ACC112 (cell line): Measurements from ENCODE around the gene TRPV3.

Experiments used
- H2AFZ ChIP-seq: fragments of 200-600 bp; sonication (generic); one replicate; pipeline ENCODE4 v1.6.0; 2017; ENCODE audit warnings: antibody characterized with exemption, low read length; ENCODE audit not compliant: unreplicated experiment
- H3K27ac ChIP-seq: fragments of 200-600 bp; sonication (generic); 2 replicates; pipeline ENCODE4 v1.5.1; 2014; ENCODE audit warnings: low read depth, mild to moderate bottlenecking, antibody characterized with exemption, low read length, moderate library complexity
- H3K27me3 ChIP-seq: fragments of 200-600 bp; sonication (generic); 2 replicates; pipeline ENCODE4 v1.6.1; 2014; ENCODE audit warnings: mild to moderate bottlenecking, antibody characterized with exemption, low read length, moderate library complexity, mixed read lengths; ENCODE audit not compliant: insufficient read depth
- H3K36me3 ChIP-seq: fragments of 200-600 bp; sonication (generic); 2 replicates; pipeline ENCODE4 v1.6.1; 2016; ENCODE audit warnings: mild to moderate bottlenecking, antibody characterized with exemption, low read length, moderate library complexity, mixed read lengths; ENCODE audit not compliant: insufficient read depth
- H3K4me1 ChIP-seq: fragments of 200-600 bp; sonication (generic); one replicate; pipeline ENCODE4 v1.6.1; 2016; ENCODE audit warnings: low read length, mixed read lengths; ENCODE audit not compliant: insufficient read depth, unreplicated experiment, control insufficient read depth
- H3K4me3 ChIP-seq: fragments of 200-600 bp; sonication (generic); 2 replicates; pipeline ENCODE4 v1.5.1; 2014; ENCODE audit warnings: mild to moderate bottlenecking, low read depth, low read length
- H3K79me2 ChIP-seq: fragments of 200-600 bp; sonication (generic); one replicate; pipeline ENCODE4 v1.6.0; 2016; ENCODE audit warnings: low read length; ENCODE audit not compliant: control insufficient read depth, unreplicated experiment, insufficient read depth

Gene TRPV3

GRCh38 chr17:3505008-3505407, 52.6 kb downstream of the TRPV3 start:
- H3K4me3 ChIP-seq = no peak overlapping the region
- H3K79me2 ChIP-seq = no peaks in the 10 kb centered on the region
- peaks cover 10% of the 10 kb centered on the region; the same call in 1 of the 2 replicates for H3K27me3 ChIP-seq
- no peak overlapping the region for H3K27ac ChIP-seq
- H3K36me3 ChIP-seq = no peaks in the 10 kb centered on the region
- no peaks in the 10 kb centered on the region for H3K4me1 ChIP-seq
- no peak overlapping the region for H2AFZ ChIP-seq

- Histone ChIP-seq H3K4me3 (no peak overlapping the region), H3K27me3 (peaks cover 10% of the 10 kb centered on the region; the same call in 1 of the 2 replicates), H3K4me1 (no peaks in the 10 kb centered on the region), H3K36me3 (no peaks in the 10 kb centered on the region), H2AFZ (no peak overlapping the region), H3K79me2 (no peaks in the 10 kb centered on the region), H3K27ac (no peak overlapping the region)
These were observed 54.3 kb downstream of the TRPV3 start for GRCh38 chr17:3503285-3503684.

GRCh38 chr17:3502466-3502865, 55.1 kb downstream of the TRPV3 start:
- Histone ChIP-seq H3K27ac (no peak overlapping the region), H2AFZ (no peak overlapping the region), H3K27me3 (peaks cover 8% of the 10 kb centered on the region; the same call in 1 of the 2 replicates), H3K79me2 (no peaks in the 10 kb centered on the region), H3K36me3 (no peaks in the 10 kb centered on the region), H3K4me1 (no peaks in the 10 kb centered on the region), H3K4me3 (no peak overlapping the region)

GRCh38 chr17:3501344-3501743, 56.3 kb downstream of the TRPV3 start:
- Histone ChIP-seq H3K27me3 (peaks cover 8% of the 10 kb centered on the region; the same call in 1 of the 2 replicates), H3K79me2 (no peaks in the 10 kb centered on the region), H3K4me1 (no peaks in the 10 kb centered on the region), H3K4me3 (no peak overlapping the region), H3K27ac (no peak overlapping the region), H3K36me3 (no peaks in the 10 kb centered on the region), H2AFZ (no peak overlapping the region)

- no peak overlapping the region for H2AFZ ChIP-seq
- no peaks in the 10 kb centered on the region for H3K36me3 ChIP-seq
- H3K4me3 ChIP-seq = no peak overlapping the region
- H3K27me3 ChIP-seq = peaks cover 8% of the 10 kb centered on the region; the same call in 1 of the 2 replicates
- no peaks in the 10 kb centered on the region for H3K4me1 ChIP-seq
- no peak overlapping the region for H3K27ac ChIP-seq
- no peaks in the 10 kb centered on the region for H3K79me2 ChIP-seq
These were observed 60.5 kb downstream of the TRPV3 start for GRCh38 chr17:3497101-3497500.

GRCh38 chr17:3485481-3486068, 72.0 kb downstream of the TRPV3 start:
- H3K27me3 ChIP-seq = peaks cover 31% of the 10 kb centered on the region
- H3K79me2 ChIP-seq = no peaks in the 10 kb centered on the region
- H3K4me1 ChIP-seq = no peaks in the 10 kb centered on the region

GRCh38 chr17:3482852-3483251, 74.8 kb downstream of the TRPV3 start:
- Histone ChIP-seq H3K4me1 (no peaks in the 10 kb centered on the region), H3K4me3 (no peak overlapping the region), H3K27me3 (peaks cover 14% of the 10 kb centered on the region), H3K36me3 (no peaks in the 10 kb centered on the region), H3K27ac (no peak overlapping the region), H2AFZ (no peak overlapping the region), H3K79me2 (no peaks in the 10 kb centered on the region)

More at GRCh38 chr17:3485481-3486068, 72.0 kb downstream of the TRPV3 start:
- no peak overlapping the region for H2AFZ ChIP-seq
- H3K4me3 ChIP-seq = no peak overlapping the region
- no peak overlapping the region for H3K27ac ChIP-seq
- H3K36me3 ChIP-seq = no peaks in the 10 kb centered on the region

GRCh38 chr17:3479988-3480387, 77.6 kb downstream of the TRPV3 start:
- H3K36me3 ChIP-seq = no peaks in the 10 kb centered on the region
- peaks cover 7% of the 10 kb centered on the region for H3K27me3 ChIP-seq
- H3K27ac ChIP-seq = no peak overlapping the region
- no peak overlapping the region for H3K4me3 ChIP-seq
- no peaks in the 10 kb centered on the region for H3K79me2 ChIP-seq
- H2AFZ ChIP-seq = no peak overlapping the region
- peaks cover 6% of the 10 kb centered on the region for H3K4me1 ChIP-seq

GRCh38 chr17:3475812-3476610, 81.6 kb downstream of the TRPV3 start, which contains the start of gene ASPA:
ASPA (plus strand) TSS chr17:3475997; CDS start chr17:3476160, 163 bp downstream.
- peak within 1 kb of the TSS; percentile 29 for H3K27ac ChIP-seq
- H3K79me2 ChIP-seq = no peaks in the 10 kb centered on the region
- peaks cover 18% of the 10 kb centered on the region for H3K4me1 ChIP-seq
- H2AFZ ChIP-seq = peak within 1 kb of the TSS; percentile 98
- no peaks in the 10 kb centered on the region for H3K36me3 ChIP-seq
- peak within 1 kb of the TSS; percentile 79 for H3K4me3 ChIP-seq
- H3K27me3 ChIP-seq = peaks cover 3% of the 10 kb centered on the region; the same call in 1 of the 2 replicates

- H3K27me3 ChIP-seq = peaks cover 3% of the 10 kb centered on the region; the same call in 1 of the 2 replicates
- H3K4me1 ChIP-seq = peaks cover 18% of the 10 kb centered on the region
- no peaks in the 10 kb centered on the region for H3K79me2 ChIP-seq
- H2AFZ ChIP-seq = peak overlapping the region; percentile 98
- no peak overlapping the region for H3K4me3 ChIP-seq
- H3K36me3 ChIP-seq = no peaks in the 10 kb centered on the region
- peak overlapping the region; percentile 7; the same call in 1 of the 2 replicates for H3K27ac ChIP-seq
These were observed 82.3 kb downstream of the TRPV3 start for GRCh38 chr17:3475251-3475685.
